GM21381 (cell line): Measurements from ENCODE around the gene HHAT.
"Not testable (repeated sequence)": the region's sequence is repeated elsewhere in the genome, so short reads cannot be mapped to it uniquely, and the experiment has no call there.

Experiments used
- ATAC-seq: cut with Tn5 transposase; IDR thresholded peaks from one replicate; pipeline ENCODE4 v1.9.1; 2021; ENCODE audit warnings: mild to moderate bottlenecking, moderate library complexity; ENCODE audit not compliant: unreplicated experiment

HHAT gene

GRCh38 chr1:210627755-210628154 is 299.1 kb downstream of the HHAT start:
- ATAC-seq = no peak

GRCh38 chr1:210629276-210629675 is 300.6 kb downstream of the HHAT start:
- no peak for ATAC-seq

GRCh38 chr1:210631399-210631798 is 302.7 kb downstream of the HHAT start:
- ATAC-seq = no peak

- no peak for ATAC-seq
Measured at GRCh38 chr1:210633140-210633539, 304.4 kb downstream of the HHAT start.

GRCh38 chr1:210633636-210634035 is 304.9 kb downstream of the HHAT start:
- ATAC-seq = no peak

- ATAC-seq = no peak
Measured at GRCh38 chr1:210635108-210635507, 306.4 kb downstream of the HHAT start.

- ATAC-seq = no peak
Measured at GRCh38 chr1:210641582-210641981, 312.9 kb downstream of the HHAT start.

- ATAC-seq = no peak
Measured at GRCh38 chr1:210645582-210646257, 317.0 kb downstream of the HHAT start.

GRCh38 chr1:210646258-210646616 is 317.5 kb downstream of the HHAT start:
- no peak for ATAC-seq

- no peak for ATAC-seq
Measured at GRCh38 chr1:210647406-210648333, 319.0 kb downstream of the HHAT start.

GRCh38 chr1:210648588-210649269 is 320.0 kb downstream of the HHAT start:
- ATAC-seq = no peak

- no peak for ATAC-seq
Measured at GRCh38 chr1:210650403-210650802, 321.7 kb downstream of the HHAT start.

GRCh38 chr1:210652329-210652954 is 323.7 kb downstream of the HHAT start:
- no peak for ATAC-seq

GRCh38 chr1:210653771-210654170 is 325.1 kb downstream of the HHAT start:
- ATAC-seq = no peak

- no peak for ATAC-seq
Measured at GRCh38 chr1:210654176-210654981, 325.7 kb downstream of the HHAT start.

- no peak for ATAC-seq
Measured at GRCh38 chr1:210655511-210655910, 326.8 kb downstream of the HHAT start.

GRCh38 chr1:210657806-210658205 is 329.1 kb downstream of the HHAT start:
- ATAC-seq = no peak

- not testable (repeated sequence) for ATAC-seq
Measured at GRCh38 chr1:210661520-210661919, 332.8 kb downstream of the HHAT start.

GRCh38 chr1:210662291-210663050 is 333.8 kb downstream of the HHAT start:
- no peak for ATAC-seq
